HCT116 (cell line): ENCODE results near the gene ADCY1. TPM values are rescaled to one million over a fixed set of nuclear protein-coding genes. Genes with fewer than 3 reads are reported as not detected.

Experiments
- ATAC-seq: fragments of 200-7000 bp; cut with Tn5 transposase; 2 replicates; pipeline ENCODE4 v1.9.1; 2020; ENCODE audit warnings: mild to moderate bottlenecking, moderate library complexity
- BruUV-seq: library from RNA; stranded (reverse); fragments of 400-500 nt; replicated peaks from 2 replicates; lab custom pipeline; 2021; lab: Mats Ljungman, UMichigan
- CTCF ChIA-PET: fragments of 300-600 bp; sonication (Branson Sonifier 250); formaldehyde crosslinking; loops from one replicate; lab custom pipeline; 2021; ENCODE audit warnings: antibody characterized with exemption; lab: Charles Lee
- POLR2A ChIA-PET: fragments of 300-600, 350-600 bp; sonication (Branson Sonifier 250); formaldehyde crosslinking; loops from one replicate; lab custom pipeline; 2021; ENCODE audit warnings: antibody characterized with exemption; lab: Charles Lee
- RAD21 ChIA-PET, 2 experiments: fragments of 300-600 bp; sonication (Branson Sonifier 250); formaldehyde crosslinking; loops; one replicate each; lab custom pipeline; 2023; ENCODE audit warnings: low total read pairs in 2 of 2; ENCODE audit not compliant: uncharacterized antibody in 2 of 2, unreplicated experiment in 2 of 2, low non-redundant PET in 1 of 2; lab: Charles Lee
- DNase-seq: peaks from one replicate; pipeline ENCODE4 v3.0.0-alpha.2; 2010; ENCODE audit warnings: low read depth, low spot score
- H2AFZ ChIP-seq: fragments of 200-600 bp; shearing (Covaris generic), sonication (generic); 2 replicates; pipeline ENCODE4 v1.6.1; 2017; ENCODE audit warnings: low read depth, mixed run types, mixed read lengths, antibody characterized with exemption, low read length; ENCODE audit not compliant: poor library complexity, severe bottlenecking
- H3K27ac ChIP-seq: 2 replicates; pipeline ENCODE4 v1.5.1; 2012; ENCODE audit warnings: low read depth, low read length
- H3K27me3 ChIP-seq: fragments of 200-600 bp; sonication (generic); 2 replicates; pipeline ENCODE4 v1.6.1; 2016; ENCODE audit warnings: mixed run types, low read length, mixed read lengths; ENCODE audit not compliant: insufficient read depth
- H3K36me3 ChIP-seq, 2 experiments: fragments of 200-500 bp in 1 of 2; fragments of 200-600 bp in 1 of 2; sonication (Bioruptor generic) in 1 of 2; sonication (generic) in 1 of 2; 2 replicates each; pipeline versions ENCODE4 v1.5.1 to v1.6.1; 2014 to 2016; ENCODE audit warnings: low read length in 2 of 2, inconsistent platforms in 1 of 2, mixed read lengths in 1 of 2, mixed run types in 1 of 2; ENCODE audit not compliant: insufficient read depth in 2 of 2, control insufficient read depth in 1 of 2
- H3K4me1 ChIP-seq, 2 experiments: fragments of 200-600 bp in 1 of 2; sonication (generic) in 1 of 2; 2 replicates each; pipeline versions ENCODE4 v1.5.1 to v1.6.1; 2012 to 2017; ENCODE audit warnings: low read length in 2 of 2, inconsistent platforms in 1 of 2, mild to moderate bottlenecking in 1 of 2, mixed read lengths in 1 of 2, mixed run types in 1 of 2, moderate library complexity in 1 of 2; ENCODE audit not compliant: insufficient read depth in 2 of 2, control insufficient read depth in 1 of 2
- H3K4me2 ChIP-seq: fragments of 200-600 bp; sonication (generic); 2 replicates; pipeline ENCODE4 v1.6.1; 2017; ENCODE audit warnings: mixed run types, low read length, mixed read lengths
- H3K4me3 ChIP-seq, 2 experiments: fragments of 200-600 bp in 1 of 2; sonication (generic) in 1 of 2; replicated peaks in 1 of 2; 2 replicates each; pipeline ENCODE4 v1.5.1; 2011 to 2016; ENCODE audit warnings: low read length in 2 of 2, control low read depth in 1 of 2, low read depth in 1 of 2, mild to moderate bottlenecking in 1 of 2, mixed read lengths in 1 of 2, mixed run types in 1 of 2
- H3K79me2 ChIP-seq: fragments of 200-600 bp; sonication (generic); 2 replicates; pipeline ENCODE4 v1.6.1; 2017; ENCODE audit warnings: mild to moderate bottlenecking, mixed run types, low read length, moderate library complexity, mixed read lengths; ENCODE audit not compliant: insufficient read depth
- H3K9ac ChIP-seq: fragments of 200-600 bp; sonication (generic); 2 replicates; pipeline ENCODE4 v1.6.1; 2016; ENCODE audit warnings: low read length, mixed read lengths
- H3K9me2 ChIP-seq: fragments of 200-600 bp; sonication (generic), shearing (Covaris generic); 2 replicates; pipeline ENCODE4 v1.6.1; 2017; ENCODE audit warnings: mixed run types, mild to moderate bottlenecking, moderate library complexity; ENCODE audit not compliant: insufficient read depth
- H3K9me3 ChIP-seq, 2 experiments: fragments of 200-500 bp in 1 of 2; fragments of 200-600 bp in 1 of 2; sonication (Bioruptor generic) in 1 of 2; sonication (generic) in 1 of 2; 2 replicates each; pipeline ENCODE4 v1.6.1; 2014 to 2017; ENCODE audit warnings: low read length in 2 of 2, mixed read lengths in 2 of 2, inconsistent platforms in 1 of 2, low read depth in 1 of 2, mild to moderate bottlenecking in 1 of 2, mixed run types in 1 of 2, moderate library complexity in 1 of 2; ENCODE audit not compliant: control insufficient read depth in 1 of 2, insufficient read depth in 1 of 2
- H4K20me1 ChIP-seq: fragments of 200-600 bp; sonication (generic), shearing (Covaris generic); 2 replicates; pipeline ENCODE4 v1.6.1; 2017; ENCODE audit warnings: mixed run types, mild to moderate bottlenecking, moderate library complexity; ENCODE audit not compliant: insufficient read depth
- CBX3 ChIP-seq: IDR thresholded peaks from 2 replicates; pipeline ENCODE4 v1.6.1; 2012; ENCODE audit warnings: low read depth
- EGR1 ChIP-seq: IDR thresholded peaks from 2 replicates; pipeline ENCODE4 v1.6.1; 2012; ENCODE audit warnings: low read depth
- ELF1 ChIP-seq: IDR thresholded peaks from 2 replicates; pipeline ENCODE4 v1.6.1; 2012; ENCODE audit warnings: low read depth, borderline replicate concordance
- EZH2 ChIP-seq: fragments of 200-600 bp; sonication (generic); IDR thresholded peaks from 2 replicates; pipeline ENCODE4 v1.6.1; 2017; ENCODE audit warnings: antibody characterized with exemption, mixed run types
- EZH2phosphoT487 ChIP-seq: fragments of 200-600 bp; IDR thresholded peaks from 2 replicates; pipeline ENCODE4 v1.6.1; 2018; ENCODE audit warnings: antibody characterized with exemption, borderline replicate concordance
- FOSL1 ChIP-seq: IDR thresholded peaks from 2 replicates; pipeline ENCODE4 v1.6.1; 2012; ENCODE audit warnings: low read depth
- POLR2A ChIP-seq: IDR thresholded peaks from 2 replicates; pipeline ENCODE4 v1.7.0; 2011; ENCODE audit warnings: borderline replicate concordance; ENCODE audit not compliant: insufficient read depth, insufficient read length; ENCODE audit errors: extremely low read depth
- POLR2AphosphoS5 ChIP-seq: IDR thresholded peaks from 2 replicates; pipeline ENCODE4 v1.6.1; 2011; ENCODE audit warnings: mild to moderate bottlenecking, low read depth, low read length, moderate library complexity
- RAD21 ChIP-seq: IDR thresholded peaks from 2 replicates; pipeline ENCODE4 v1.6.1; 2012; ENCODE audit warnings: low read depth, mild to moderate bottlenecking
- SIN3A ChIP-seq: IDR thresholded peaks from 2 replicates; pipeline ENCODE4 v1.6.1; 2012; ENCODE audit warnings: low read depth
- SRF ChIP-seq: IDR thresholded peaks from 2 replicates; pipeline ENCODE4 v1.6.1; 2012; ENCODE audit warnings: low read depth
- YY1 ChIP-seq: IDR thresholded peaks from 2 replicates; pipeline ENCODE4 v1.6.1; 2011; ENCODE audit warnings: low read length, low read depth, moderate library complexity, mild to moderate bottlenecking; ENCODE audit not compliant: insufficient replicate concordance; ENCODE audit errors: extremely low read depth
- ZFX ChIP-seq: fragments of 450-650 bp; IDR thresholded peaks from 2 replicates; pipeline ENCODE4 v1.6.1; 2017
- intact Hi-C: fragments of 100-400 bp; cut with micrococcal nuclease; formaldehyde crosslinking; loops from 2 replicates; pipeline ENCODE4 v1.10.0; 2022
- total RNA-seq: library from RNA; stranded (reverse); gene quantifications from one replicate; pipeline ENCODE4 v1.2.1, GENCODE V29; 2021; ENCODE audit not compliant: unreplicated experiment
- TF ChIP-seq, protein P1 (sequence below): IDR thresholded peaks from 2 replicates; pipeline ENCODE4 v1.6.1; 2011; ENCODE audit warnings: mild to moderate bottlenecking, low read length, moderate library complexity; ENCODE audit not compliant: insufficient replicate concordance; ENCODE audit errors: extremely low read depth

ADCY1 gene
- total RNA-seq, 1 experiment from 2014 or later: 0.05 TPM

DNA sequence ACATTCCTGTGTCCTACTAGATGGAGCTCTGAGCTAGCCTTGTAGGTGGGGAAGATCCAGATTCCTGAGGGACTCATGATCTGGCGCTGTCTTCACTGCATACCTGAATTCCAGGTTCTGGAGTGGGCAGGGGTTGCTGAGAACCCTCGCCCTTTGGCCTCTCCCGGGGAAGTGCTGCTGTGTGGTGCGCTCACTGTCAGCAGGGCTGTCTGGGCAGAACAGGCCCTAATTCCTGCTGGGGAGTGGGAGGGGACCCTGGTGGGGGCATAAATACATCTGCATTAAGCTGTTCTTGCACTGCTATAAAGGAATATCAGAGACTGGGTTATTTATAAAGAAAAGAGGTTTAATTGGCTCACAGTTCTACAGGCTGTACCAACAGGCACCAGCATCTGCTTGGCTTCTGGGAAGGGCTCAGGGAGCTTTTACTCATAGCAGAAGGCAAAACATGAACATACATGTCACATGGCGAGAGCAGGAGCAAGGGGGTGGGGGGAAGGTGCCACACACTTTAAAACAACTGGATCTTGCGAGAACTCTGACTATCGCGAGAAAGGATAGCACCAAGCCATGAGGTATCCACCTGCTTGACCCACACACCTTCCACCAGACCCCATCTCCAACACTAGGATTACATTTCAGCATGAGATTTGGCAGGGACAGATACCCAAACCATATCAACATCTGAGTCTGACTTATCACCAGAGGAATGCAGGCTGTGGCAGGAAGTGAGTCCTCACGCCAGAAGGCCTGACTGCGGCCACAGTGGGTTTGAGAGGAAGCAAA, 115.0 kb downstream of the ADCY1 start:
- TF ChIP-seq EZH2phosphoT487: no peak
- TF ChIP-seq, all 23 proteins: peak for 0
- H3K4me1 ChIP-seq: peaks cover 0 to 4% of the 10 kb centered on the region in 2 experiments; a peak in 1 of 4 replicates
- no peak for DNase-seq
- no peak overlapping the region for H3K4me3 ChIP-seq
- no peak overlapping the region for H3K9ac ChIP-seq
- H3K27me3 ChIP-seq: no peaks in the 10 kb centered on the region
- H3K4me2 ChIP-seq: no peak overlapping the region
- intact Hi-C loops: no loop called here
- H3K9me3 ChIP-seq: no peaks in the 10 kb centered on the region
- H4K20me1 ChIP-seq: no peaks in the 10 kb centered on the region
- no peak overlapping the region for H2AFZ ChIP-seq
- ChIA-PET CTCF (no interaction called here), POLR2A (no interaction called here), RAD21 (no interaction called here)
- ATAC-seq: no peak
- no peaks in the 10 kb centered on the region for H3K9me2 ChIP-seq
- H3K27ac ChIP-seq: no peak overlapping the region
- H3K79me2 ChIP-seq: no peaks in the 10 kb centered on the region
- no peaks in the 10 kb centered on the region for H3K36me3 ChIP-seq
- no TSS peak for BruUV-seq

- H3K4me1 ChIP-seq: peaks cover 0 to 4% of the 10 kb centered on the region in 2 experiments; a peak in 1 of 4 replicates
- ATAC-seq (no peak), DNase-seq (no peak)
- no peaks in the 10 kb centered on the region for H3K36me3 ChIP-seq
- ChIA-PET CTCF (no interaction called here), POLR2A (no interaction called here), RAD21 (no interaction called here)
- H3K9me3 ChIP-seq: no peaks in the 10 kb centered on the region
- no peak overlapping the region for H3K4me2 ChIP-seq
- no peaks in the 10 kb centered on the region for H4K20me1 ChIP-seq
- BruUV-seq: no TSS peak
- intact Hi-C loops: no loop called here
- no peak overlapping the region for H2AFZ ChIP-seq
- H3K9me2 ChIP-seq: no peaks in the 10 kb centered on the region
- H3K27ac ChIP-seq: no peak overlapping the region
- H3K79me2 ChIP-seq: no peaks in the 10 kb centered on the region
- H3K27me3 ChIP-seq: no peaks in the 10 kb centered on the region
- H3K4me3 ChIP-seq: no peak overlapping the region
- H3K9ac ChIP-seq: no peak overlapping the region
- no peak for TF ChIP-seq POLR2AphosphoS5
- TF ChIP-seq SIN3A: no peak
- TF ChIP-seq RAD21: no peak
- no peak for TF ChIP-seq SRF
- TF ChIP-seq FOSL1: no peak
- TF ChIP-seq, protein P1, sequence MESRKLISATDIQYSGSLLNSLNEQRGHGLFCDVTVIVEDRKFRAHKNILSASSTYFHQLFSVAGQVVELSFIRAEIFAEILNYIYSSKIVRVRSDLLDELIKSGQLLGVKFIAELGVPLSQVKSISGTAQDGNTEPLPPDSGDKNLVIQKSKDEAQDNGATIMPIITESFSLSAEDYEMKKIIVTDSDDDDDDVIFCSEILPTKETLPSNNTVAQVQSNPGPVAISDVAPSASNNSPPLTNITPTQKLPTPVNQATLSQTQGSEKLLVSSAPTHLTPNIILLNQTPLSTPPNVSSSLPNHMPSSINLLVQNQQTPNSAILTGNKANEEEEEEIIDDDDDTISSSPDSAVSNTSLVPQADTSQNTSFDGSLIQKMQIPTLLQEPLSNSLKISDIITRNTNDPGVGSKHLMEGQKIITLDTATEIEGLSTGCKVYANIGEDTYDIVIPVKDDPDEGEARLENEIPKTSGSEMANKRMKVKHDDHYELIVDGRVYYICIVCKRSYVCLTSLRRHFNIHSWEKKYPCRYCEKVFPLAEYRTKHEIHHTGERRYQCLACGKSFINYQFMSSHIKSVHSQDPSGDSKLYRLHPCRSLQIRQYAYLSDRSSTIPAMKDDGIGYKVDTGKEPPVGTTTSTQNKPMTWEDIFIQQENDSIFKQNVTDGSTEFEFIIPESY: no peak
- no peak for TF ChIP-seq ELF1
- no peak for TF ChIP-seq CBX3
- no peak for TF ChIP-seq EZH2
- TF ChIP-seq POLR2A: no peak
- TF ChIP-seq EGR1: no peak
- TF ChIP-seq ZFX: no peak
- TF ChIP-seq YY1: no peak
Observed at GRCh38 chr7:45689797-45690761, 115.9 kb downstream of the ADCY1 start.
